HG02798 (cell line): ENCODE results near the gene PPP6R2.
A peak's percentile ranks its signal among the peaks of the same experiment; 100 is the strongest.
"Not testable (repeated sequence)": the region's sequence is repeated elsewhere in the genome, so short reads cannot be mapped to it uniquely, and the experiment has no call there.

ENCODE experiments used
- ATAC-seq: cut with Tn5 transposase; IDR thresholded peaks from one replicate; pipeline ENCODE4 v1.9.1; 2021; ENCODE audit warnings: mild to moderate bottlenecking; ENCODE audit not compliant: unreplicated experiment, poor library complexity

Gene PPP6R2

GRCh38 chr22:50317178-50317577 is 25.9 kb upstream of the PPP6R2 start:
- ATAC-seq = no peak

- no peak for ATAC-seq
Measured at GRCh38 chr22:50317674-50318073, 25.5 kb upstream of the PPP6R2 start.

- no peak for ATAC-seq
Measured at GRCh38 chr22:50318356-50318697, 24.8 kb upstream of the PPP6R2 start.

- no peak for ATAC-seq
Measured at GRCh38 chr22:50318698-50319411, 24.3 kb upstream of the PPP6R2 start.

- ATAC-seq = no peak
Measured at GRCh38 chr22:50319503-50319951, 23.6 kb upstream of the PPP6R2 start.

GRCh38 chr22:50320116-50320515 is 23.0 kb upstream of the PPP6R2 start:
- ATAC-seq = no peak

- ATAC-seq = no peak
Measured at GRCh38 chr22:50320671-50321325, 22.3 kb upstream of the PPP6R2 start.

GRCh38 chr22:50322382-50323104 is 20.6 kb upstream of the PPP6R2 start:
- not testable (repeated sequence) for ATAC-seq

- no peak for ATAC-seq
Measured at GRCh38 chr22:50323900-50324299, 19.2 kb upstream of the PPP6R2 start.

GRCh38 chr22:50325444-50326224 is 17.5 kb upstream of the PPP6R2 start:
- no peak for ATAC-seq

- ATAC-seq = no peak
Measured at GRCh38 chr22:50326225-50326955, 16.7 kb upstream of the PPP6R2 start.

GRCh38 chr22:50326956-50327710 is 16.0 kb upstream of the PPP6R2 start, which contains the start of gene DENND6B:
Gene DENND6B, minus strand, starts transcription at chr22:50327012. Its CDS starts 24 bp downstream, at chr22:50326988.
- ATAC-seq = peak; percentile 90

- ATAC-seq = no peak
Measured at GRCh38 chr22:50327711-50328019, 15.5 kb upstream of the PPP6R2 start.

- ATAC-seq = no peak
Measured at GRCh38 chr22:50329236-50329635, 13.9 kb upstream of the PPP6R2 start.

GRCh38 chr22:50334433-50334832 is 8.7 kb upstream of the PPP6R2 start:
- not testable (repeated sequence) for ATAC-seq

GRCh38 chr22:50337262-50338041 is 5.7 kb upstream of the PPP6R2 start:
- ATAC-seq = no peak

GRCh38 chr22:50338042-50338573 is 5.0 kb upstream of the PPP6R2 start:
- ATAC-seq = no peak

- no peak for ATAC-seq
Measured at GRCh38 chr22:50338860-50339462, 4.2 kb upstream of the PPP6R2 start.
